Hematopoietic multipotent progenitor cell (in vitro differentiated cells): ENCODE results near the gene RBPJ. TPM values are rescaled to one million over a fixed set of nuclear protein-coding genes. Genes with fewer than 3 reads are reported as not detected.
"Not testable (repeated sequence)": the region's sequence is repeated elsewhere in the genome, so short reads cannot be mapped to it uniquely, and the experiment has no call there.

Source experiments
- DNase-seq, 3 donors: peaks; one replicate each; pipeline ENCODE4 v3.0.0-alpha.2; 2011 to 2015; ENCODE audit warnings: low read depth in 2 of 3, low spot score in 2 of 3
- total RNA-seq: library from RNA; depleted of rRNA; stranded (reverse); fragments of >200 nt; gene quantifications from one replicate; pipeline ENCODE4 v1.2.3, GENCODE V29; 2012

Gene RBPJ
- total RNA-seq, 1 donor: 31.8 TPM

DNA sequence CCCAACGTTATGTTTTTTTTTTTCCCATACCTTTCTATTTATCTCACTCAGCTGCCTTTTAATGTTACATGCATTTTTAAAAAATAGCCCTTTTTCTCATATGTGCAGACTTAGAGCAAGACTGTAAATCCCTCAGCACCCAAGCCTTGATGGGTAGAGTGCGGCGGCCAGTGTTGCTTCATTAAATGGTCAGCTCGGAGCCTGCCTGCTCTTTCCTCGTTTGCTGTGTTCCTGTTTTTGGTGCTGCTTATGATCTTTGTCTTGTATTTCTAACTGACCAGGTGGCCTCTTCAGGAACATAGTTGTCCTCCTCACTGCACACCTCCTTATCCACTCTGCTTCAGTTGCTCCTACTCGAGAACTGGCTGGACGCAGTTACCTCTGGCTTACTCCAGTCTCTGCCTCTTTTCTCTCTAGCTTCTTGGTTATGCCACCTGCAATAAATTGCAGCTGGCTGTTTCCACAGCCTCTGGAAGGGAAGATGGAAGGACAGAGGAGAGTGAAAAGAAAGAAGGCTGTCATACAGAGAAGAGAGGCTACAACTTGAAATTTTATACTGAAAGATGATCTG is 10.7 kb downstream of the RBPJ start:
- DNase-seq: no peak

DNA sequence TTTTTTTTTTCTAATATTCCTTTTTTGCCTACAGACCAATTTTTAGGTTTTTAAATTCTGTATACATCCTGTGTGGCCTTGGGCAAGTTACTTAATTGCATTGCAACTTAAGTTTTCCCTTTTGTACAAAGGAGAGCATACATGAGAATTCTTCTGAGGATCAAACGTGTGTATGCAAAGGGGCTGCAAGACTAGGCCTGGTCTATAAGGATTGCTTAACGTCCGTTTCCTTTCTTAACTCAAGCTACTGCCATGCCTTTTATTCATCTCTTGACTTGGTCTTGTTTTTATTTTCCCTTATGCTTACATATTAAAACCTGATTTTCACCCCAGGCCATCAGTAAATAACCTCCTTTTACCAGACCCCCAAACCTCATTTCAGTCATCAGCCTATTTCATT is 13.6 kb downstream of the RBPJ start:
- DNase-seq: no peak

DNA sequence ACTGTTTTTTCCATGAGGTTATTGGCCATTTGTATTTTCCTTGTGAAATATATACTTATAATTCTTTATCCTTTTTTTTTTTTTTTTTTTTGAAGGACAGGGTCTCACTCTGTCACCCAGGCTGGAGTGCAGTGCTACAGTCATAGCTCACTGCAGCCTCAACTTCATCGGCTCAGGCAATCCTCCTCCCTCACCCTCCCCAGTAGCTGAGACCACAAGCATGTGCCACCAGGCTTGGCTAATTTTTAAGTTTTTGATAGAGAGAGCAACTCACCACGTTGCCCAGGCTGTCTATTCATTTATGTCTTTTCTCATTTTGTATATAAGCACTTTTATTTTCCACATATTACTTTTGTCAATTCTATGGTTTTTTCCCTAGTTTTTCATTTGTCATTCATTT is 16.8 kb downstream of the RBPJ start:
- no peak for DNase-seq

DNA sequence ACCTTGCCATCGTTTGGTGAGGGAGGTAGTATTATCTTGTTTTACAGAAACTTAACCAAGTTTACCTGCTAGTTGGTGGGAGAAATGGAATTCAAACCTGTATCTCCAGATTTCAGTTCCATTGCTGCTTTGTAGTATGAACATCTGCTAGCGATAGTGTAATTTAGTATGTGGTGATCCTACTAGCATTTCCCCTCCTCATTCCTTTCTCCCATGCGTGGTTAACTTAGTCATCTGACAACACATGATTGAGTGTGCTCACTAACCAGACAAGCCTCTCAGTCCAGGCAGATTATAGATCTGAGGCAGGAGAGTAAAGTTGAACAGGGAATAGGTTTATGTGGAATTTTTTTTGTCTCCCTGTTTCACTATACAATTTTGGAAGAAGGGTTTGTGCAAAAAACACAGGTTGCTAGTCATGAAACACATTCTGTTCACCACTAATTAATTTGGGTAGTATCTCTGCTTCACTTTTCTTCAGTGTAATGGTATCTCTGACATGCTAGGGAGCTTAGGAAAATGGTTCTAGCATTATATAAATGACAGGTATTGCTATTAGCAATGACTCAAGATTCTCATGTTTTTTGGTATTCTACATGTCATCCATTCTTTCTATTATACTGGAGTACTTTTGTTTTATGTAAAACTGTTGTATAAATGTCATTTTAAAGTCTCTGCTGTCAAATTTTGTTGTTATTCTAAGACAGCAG is 21.7 kb downstream of the RBPJ start:
- no peak for DNase-seq

DNA sequence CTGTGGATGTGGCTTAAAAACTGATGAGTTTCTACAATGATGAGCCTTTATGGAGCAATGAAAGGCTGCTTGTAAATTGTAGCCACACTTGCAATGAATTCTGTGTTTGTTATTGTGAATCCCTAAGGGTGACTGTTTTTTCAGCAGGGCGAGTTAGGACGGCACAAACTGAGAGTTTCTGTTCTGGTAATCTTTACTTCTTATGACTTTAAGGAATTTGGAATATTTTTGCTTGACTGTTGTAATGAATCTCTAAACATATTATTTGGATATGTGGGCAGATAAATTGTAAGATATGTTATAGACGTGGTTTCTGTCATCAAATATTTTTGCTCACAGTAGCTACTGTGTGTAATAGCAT is 22.2 kb downstream of the RBPJ start:
- no peak for DNase-seq

DNA sequence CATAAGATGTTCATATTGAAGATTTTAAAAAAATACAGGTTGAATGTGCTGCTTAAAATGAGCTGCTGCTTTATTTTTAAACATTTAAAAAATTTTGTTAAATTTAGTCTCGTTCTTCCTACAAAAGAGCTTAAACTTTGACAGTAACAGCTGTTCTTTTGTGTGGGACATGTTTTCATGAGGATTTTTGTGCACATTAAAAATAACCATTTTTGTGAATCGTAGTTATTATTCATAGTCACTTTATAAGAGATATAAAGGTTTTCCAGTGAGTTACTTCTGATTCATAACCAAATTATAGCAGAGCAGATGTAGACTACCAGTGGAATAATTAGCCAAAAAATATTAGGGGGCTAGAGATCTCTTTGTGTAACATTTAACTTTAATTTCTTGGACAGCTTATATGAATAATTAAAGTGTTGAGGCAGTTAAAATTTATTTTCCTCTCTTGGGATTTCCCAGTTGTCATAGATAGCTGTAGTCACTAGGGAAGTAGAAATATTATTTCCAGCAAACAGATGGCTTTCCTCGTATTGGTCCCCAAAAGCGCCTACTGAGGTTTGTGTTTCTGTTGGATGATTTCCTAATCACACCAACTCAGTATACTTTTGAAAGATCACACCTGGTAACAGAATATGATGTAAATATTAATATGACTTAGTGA is 24.2 kb downstream of the RBPJ start:
- DNase-seq: no peak

DNA sequence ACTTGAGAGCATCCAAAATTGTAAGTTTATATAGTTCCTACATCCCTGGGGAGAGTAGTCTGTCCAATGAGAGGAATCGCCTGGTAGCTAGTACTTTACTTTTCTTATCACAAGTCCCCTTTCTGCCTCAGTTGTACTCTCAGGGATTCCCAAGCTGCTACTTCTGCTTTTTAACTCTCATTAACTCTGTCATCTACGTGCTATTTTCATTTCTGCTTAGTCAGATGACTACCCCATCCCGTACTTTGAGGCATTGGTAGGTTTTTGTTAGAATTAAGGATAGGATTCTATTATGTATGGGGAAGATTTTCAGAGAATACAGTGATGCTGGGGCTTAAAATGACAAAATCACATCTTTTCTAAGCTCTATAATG is 24.7 kb downstream of the RBPJ start:
- DNase-seq: no peak

DNA sequence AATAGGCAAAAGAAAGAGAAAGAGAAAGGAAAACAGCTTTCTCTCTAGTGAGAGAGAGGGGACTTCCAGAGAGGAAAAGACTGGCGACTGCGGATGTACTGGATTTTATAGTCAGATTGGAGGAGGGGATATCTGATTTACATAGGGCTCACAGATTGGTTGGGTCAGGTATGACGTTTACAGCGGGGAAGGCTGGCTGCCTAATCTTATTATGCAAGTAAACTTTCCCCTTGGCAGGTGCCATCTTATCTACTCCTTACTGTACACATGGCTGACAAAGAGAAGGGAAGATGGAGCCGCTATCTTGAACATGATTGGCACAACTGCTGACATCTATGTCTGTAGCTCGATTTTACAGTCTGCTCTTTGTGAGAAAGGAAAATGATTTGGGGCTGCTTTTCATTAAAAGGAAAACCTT is 25.4 kb downstream of the RBPJ start:
- DNase-seq: no peak

DNA sequence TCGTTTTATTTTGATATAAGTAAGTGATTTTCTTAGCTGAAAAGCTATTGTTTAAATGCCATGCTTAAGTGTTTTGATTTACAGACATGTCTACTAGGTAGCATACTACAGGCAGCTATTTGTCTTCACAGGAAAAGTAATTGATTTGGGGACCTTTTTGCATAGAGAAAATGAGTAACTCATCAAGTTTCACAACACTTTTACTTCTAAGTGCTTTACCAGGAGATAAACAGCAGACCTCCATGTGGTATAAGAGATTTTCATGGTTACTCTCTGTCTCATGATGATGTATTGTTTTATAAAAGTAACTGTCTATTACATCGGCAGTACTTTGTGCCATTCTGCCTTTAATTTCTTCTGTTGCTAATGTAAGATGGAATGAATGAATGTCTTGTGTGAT is 28.7 kb downstream of the RBPJ start:
- DNase-seq: no peak

DNA sequence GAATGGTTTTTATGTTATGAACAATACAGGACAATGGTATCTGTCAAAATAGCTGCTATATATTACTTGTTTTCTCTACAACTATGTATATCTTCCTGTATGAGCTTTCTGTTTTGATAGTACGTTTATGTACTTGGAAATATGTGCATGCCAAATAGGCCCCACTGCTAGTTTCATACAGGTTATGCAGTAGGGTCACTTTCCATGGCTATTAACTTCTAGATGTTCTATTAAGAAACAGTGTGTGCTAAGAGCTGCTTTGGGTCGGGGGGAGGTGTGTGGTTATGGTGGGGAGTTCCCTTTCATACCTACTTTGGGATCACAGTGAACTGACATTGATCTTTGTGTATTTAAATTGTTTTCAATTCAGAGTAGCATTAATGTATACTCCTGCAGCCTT is 30.9 kb downstream of the RBPJ start:
- DNase-seq: no peak

DNA sequence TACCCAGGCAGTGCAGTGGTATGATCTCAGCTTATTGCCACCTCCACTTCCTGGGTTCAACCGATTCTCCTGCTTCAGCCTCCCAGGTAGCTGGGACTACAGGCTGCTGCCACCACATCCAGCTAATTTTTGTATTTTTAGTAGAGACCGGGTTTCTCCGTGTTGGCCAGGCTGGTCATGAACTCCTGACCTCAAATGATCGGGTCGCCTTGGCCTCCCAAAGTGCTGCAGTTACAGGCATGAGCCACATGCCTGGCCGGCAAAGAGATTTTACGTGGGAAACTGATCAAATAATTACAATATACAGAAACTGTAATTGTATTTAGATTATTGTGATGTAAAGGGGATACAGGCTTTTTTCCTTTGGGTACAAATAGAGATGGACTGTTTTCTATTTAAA is 33.7 kb downstream of the RBPJ start:
- no peak for DNase-seq

DNA sequence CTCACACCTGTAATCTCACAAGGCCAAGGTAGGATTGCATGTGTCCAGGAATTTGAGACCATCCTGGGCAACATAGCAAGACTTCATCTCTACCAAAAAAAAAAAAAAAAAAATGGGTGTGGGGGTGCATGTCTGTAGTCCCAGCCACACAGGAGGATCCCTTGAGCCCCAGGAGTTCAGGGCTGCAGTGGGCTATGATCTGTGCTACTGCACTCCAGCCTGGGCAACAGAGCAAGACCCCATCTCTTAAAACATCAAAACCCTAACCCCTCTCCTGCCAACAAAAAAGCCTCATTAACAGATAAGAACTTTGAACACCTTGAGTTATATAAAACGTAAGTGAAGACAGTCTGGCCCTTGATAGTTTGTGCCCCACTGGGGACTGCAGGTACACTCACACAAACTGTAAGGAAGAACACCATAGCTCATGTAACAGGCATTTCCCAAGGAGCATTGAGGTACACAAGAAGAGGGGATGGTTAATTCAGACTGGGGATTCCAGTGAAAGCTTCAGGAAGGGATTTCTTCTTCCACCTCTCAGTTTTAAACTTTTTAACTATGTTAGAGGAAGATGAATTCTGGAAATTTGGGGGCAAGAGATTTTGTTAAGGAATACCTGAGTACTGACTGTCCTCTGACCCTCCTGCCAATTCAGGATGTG is 34.7 kb downstream of the RBPJ start:
- DNase-seq: no peak

DNA sequence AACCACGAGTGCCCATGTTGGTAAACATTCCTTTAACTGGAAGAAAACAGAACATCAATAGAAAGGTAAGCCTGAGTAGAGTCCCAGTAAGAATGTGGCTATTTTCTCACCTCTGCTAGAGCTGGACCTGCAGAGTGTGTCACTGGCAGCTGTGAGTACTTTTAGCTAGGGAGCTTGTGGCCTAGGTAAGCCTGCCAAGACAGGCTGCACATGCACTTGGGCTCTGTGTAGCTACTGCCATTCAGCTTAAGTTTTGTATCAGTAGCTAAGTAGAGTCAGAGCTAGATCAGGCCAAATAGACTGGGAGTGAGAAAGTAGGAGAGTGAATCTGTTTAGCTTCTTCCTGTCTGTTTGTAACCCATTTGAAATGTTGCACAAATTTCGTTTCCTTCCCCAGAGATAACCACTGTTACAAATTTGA is 35.3 kb downstream of the RBPJ start:
- no peak for DNase-seq

DNA sequence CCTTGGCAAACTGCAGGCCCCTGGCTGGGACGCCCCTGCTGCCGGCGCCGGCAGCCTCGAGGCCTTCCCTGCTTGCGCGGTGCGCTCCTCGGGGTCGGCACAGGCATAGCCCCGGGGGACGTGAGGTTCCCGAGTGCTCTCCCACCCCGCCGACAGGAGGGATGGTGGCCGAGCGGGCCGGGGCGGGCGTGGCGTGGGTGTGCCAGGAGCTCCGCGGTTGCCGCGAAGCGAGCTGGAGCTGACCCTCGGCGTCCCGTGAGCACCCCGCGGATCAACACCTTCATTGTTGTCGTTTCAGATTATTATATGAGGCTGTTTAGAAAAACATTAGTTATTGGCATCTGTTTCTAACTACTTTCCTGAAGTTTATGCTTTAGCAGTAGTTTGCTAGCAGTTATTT is 38.7 kb downstream of the RBPJ start:
- DNase-seq: not testable (repeated sequence)

DNA sequence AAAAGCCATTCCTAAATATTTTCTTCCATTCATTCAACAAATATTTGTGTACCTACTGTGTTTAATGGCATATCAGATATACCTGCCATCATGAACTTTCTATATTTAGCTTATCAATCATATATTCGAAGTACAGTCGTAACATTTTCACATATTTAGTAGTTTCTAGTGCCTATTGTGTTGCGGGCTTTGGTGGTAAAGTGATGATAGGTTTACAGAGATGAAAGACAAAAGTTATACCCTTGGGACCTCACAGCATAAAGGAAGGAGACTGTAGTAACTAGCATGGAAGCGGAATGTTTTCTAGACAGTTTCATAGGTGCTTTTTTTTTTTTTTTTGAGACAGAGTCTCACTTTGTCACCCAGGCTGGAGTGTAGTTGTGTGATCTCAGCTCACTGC is 39.5 kb downstream of the RBPJ start:
- DNase-seq: no peak

DNA sequence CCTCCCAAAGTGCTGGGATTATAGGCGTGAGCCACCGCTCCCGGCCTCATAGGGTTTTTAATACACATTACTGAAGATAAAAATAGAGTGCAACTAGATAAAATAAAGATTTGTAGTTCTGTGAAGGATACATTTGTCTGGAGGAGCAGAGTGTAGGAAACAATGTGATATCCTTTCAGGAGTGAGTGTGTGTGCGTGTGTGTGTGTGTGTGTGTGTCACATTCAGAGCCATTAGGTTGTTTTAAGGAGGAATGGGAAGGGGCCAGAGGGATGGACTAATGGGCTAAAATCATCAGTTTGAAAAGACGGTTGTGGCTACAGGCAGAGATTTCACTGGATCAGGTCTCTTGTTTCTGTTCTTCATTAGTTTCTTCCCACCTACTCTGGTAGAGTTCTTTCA is 40.0 kb downstream of the RBPJ start:
- no peak for DNase-seq

DNA sequence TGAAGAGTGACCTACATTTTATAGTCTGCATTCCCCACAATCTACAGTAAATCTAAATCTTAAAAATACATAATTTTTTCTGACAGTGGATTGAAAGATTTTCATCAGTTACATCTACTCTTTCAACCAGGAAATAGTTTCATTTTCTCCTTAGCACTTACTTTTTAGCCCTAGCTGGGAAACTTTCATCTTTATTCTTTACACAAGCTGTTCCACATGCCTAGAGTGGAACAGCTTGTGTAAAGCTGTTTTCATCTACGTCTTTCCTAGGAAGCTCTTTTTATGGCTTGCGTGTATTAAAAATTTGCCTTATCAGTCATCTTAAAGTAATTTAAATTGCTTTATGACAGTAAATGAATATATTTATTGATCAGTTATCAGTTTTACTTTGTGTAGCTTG is 40.5 kb downstream of the RBPJ start:
- no peak for DNase-seq

DNA sequence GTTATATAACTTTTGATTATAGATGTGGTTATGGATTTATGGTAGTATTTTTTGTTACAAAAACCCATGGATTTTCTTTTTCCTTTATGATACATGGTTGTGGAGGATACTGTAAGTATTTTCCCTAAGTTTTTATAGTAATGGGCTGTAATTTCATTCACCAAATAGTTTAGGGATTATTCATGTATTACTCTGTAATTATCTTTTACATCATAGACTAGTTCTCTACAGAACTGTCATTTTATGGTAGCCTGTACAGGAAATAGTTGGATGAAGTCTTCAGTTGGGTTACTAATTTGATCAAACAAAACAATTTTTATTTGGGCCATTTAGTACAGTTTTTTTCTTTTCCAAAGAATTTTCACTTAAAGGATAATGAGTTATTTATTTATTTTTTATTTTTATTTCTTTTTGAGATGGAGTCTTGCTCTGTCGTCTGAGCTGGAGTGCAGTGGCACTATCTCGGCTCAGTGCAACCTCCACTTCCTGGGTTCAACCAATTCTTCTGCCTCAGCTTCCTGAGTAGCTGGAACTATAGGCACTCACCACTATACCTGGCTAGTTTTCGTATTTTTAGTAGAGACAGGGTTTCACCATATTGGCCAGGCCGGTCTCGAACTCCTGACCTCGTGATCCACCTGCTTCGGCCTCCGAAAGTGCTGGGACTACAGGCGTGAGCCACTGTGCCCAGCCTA is 42.1 kb downstream of the RBPJ start:
- DNase-seq: no peak

DNA sequence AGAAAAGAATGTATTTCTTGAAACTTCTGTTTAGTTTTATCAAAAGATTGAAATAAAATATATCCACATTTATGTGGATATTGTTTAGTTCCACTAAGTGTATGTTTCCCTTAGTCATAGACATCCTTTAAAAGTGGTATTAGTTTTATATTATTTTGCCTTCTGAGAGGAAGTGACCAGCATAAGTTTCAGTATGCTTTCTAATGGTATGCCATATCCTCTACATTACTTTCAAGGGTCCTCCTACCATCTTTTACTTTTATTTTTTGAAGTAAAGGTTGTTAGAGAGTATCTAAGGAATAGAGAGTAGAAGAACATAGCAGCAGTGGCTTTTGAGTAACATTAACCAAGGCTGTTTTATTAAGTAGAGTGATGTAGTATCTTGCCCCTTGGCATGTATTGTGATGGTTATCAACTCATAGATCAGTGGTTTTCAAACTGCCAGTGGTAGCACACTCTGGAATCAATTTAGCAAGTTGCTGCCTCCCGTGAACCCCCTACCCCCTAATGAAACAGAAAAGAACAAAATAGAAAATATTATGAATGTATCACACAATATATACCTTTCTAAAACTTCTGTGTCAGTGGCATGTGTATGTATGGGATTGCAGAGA is 44.8 kb downstream of the RBPJ start:
- DNase-seq: no peak

DNA sequence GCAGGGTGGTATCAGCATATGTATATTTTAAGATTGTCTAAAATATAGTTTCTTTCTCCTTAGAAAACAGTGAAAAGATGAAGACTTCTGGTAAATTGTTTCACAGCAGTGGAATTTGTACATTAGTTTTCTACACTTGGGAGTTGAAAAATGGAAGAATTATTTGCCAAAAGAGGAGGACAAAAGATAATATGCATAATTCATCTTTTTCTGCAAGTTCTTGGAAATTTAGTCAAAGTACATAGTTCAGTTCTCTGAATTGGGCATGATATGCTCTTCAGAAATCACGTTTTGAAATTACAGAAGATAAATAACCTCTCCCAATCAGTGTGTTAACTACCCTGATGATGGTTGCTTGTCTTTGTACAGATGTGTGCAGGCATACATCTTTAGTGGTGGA is 47.0 kb downstream of the RBPJ start:
- DNase-seq: no peak

DNA sequence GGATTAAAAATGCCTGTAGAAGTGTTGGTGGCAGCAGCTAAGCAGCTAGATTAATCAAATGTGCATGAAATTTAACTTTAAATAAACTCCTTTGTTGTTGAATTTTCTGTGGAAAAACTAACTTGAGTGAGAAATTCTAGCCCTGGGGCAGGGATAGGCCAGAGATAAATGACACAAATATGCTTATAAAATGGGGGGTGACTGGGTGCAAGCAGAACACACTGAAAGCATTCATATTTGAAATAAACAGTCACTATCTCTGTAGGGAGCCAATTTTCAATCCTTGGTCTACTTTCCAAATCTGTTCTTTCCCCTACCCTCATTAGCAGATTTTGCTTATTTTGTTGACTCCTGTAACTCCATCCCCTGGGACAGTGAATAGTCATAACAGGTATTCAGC is 47.9 kb downstream of the RBPJ start:
- no peak for DNase-seq
